ENCODE measurements around the gene SGMS1. TPM values are rescaled to one million over a fixed set of nuclear protein-coding genes. Genes with fewer than 3 reads are reported as not detected.

The SGMS1 gene
- polyA plus RNA-seq, 1 of the 3 experiments (the other 2 are of a cell fraction), result 6.3 TPM

DNA sequence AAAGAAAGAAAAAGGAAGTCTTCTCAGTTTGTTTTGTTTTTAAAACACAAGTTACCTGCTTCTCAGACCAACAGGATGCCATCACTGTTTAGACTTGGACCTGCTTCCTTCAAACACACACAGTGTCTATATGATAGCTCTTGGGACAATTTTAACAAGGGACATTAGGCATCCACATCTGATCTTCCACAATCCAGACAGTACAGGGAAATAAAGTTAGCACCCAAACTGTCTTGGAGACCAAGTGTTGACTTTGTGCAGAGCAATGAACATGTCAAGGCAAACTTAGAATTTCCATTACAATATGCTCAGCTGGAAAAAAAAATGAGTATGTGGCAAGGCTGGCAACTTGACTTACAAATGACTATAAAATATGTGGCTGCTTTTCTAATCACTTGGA, 80.9 kb downstream of the SGMS1 start:
- ChIA-PET CTCF (interaction anchor here (1.0 to 1.6 kb wide), 2 partner anchors 13 to 14 kb away, joined by 3 to 5 read pairs; no protein-coding TSS in a partner anchor), POLR2A (no interaction called here)
- no peak for DNase-seq
- Histone ChIP-seq H3K27me3 (ENCODE audit: insufficient read depth) (no peaks in the 10 kb centered on the region), H3K36me3 (replicated peaks in 1 of 2; ENCODE audit: control insufficient read depth in 1 of 2, insufficient read depth in 2 of 2, low read length in 1 of 2) (no peaks in the 10 kb centered on the region), H3K4me1 (ENCODE audit: control insufficient read depth in 1 of 2, insufficient read depth in 2 of 2, low read depth in 1 of 2, low read length in 1 of 2) (no peaks in the 10 kb centered on the region), H3F3A (replicated peaks; ENCODE audit: insufficient read depth) (no peaks in the 10 kb centered on the region), H4K20me1 (ENCODE audit: insufficient read depth) (no peaks in the 10 kb centered on the region), H2AFZ (ENCODE audit: low read depth) (no peak overlapping the region), H3K27ac (ENCODE audit: low read depth in 2 of 2, low read length in 1 of 2) (no peak overlapping the region), H3K9me2 (no peaks in the 10 kb centered on the region), H3K4me3 (ENCODE audit: low read depth in 2 of 2, low read length in 1 of 2) (no peak overlapping the region), H3K79me2 (ENCODE audit: insufficient read depth) (peaks cover 4% of the 10 kb centered on the region; the same call in 1 of the 2 replicates), H3K9ac (no peak overlapping the region), H3K9me3 (no peaks in the 10 kb centered on the region), H3K4me2 (no peak overlapping the region)
- TF ChIP-seq, protein P1, sequence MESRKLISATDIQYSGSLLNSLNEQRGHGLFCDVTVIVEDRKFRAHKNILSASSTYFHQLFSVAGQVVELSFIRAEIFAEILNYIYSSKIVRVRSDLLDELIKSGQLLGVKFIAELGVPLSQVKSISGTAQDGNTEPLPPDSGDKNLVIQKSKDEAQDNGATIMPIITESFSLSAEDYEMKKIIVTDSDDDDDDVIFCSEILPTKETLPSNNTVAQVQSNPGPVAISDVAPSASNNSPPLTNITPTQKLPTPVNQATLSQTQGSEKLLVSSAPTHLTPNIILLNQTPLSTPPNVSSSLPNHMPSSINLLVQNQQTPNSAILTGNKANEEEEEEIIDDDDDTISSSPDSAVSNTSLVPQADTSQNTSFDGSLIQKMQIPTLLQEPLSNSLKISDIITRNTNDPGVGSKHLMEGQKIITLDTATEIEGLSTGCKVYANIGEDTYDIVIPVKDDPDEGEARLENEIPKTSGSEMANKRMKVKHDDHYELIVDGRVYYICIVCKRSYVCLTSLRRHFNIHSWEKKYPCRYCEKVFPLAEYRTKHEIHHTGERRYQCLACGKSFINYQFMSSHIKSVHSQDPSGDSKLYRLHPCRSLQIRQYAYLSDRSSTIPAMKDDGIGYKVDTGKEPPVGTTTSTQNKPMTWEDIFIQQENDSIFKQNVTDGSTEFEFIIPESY (IDR thresholded peaks at IDR 0.05; ENCODE audit: borderline replicate concordance, low read depth), result no peak
- TF ChIP-seq EZH2phosphoT487 (IDR thresholded peaks at IDR 0.05; ENCODE audit: borderline replicate concordance, low read depth), result no peak
- TF ChIP-seq, protein P2, sequence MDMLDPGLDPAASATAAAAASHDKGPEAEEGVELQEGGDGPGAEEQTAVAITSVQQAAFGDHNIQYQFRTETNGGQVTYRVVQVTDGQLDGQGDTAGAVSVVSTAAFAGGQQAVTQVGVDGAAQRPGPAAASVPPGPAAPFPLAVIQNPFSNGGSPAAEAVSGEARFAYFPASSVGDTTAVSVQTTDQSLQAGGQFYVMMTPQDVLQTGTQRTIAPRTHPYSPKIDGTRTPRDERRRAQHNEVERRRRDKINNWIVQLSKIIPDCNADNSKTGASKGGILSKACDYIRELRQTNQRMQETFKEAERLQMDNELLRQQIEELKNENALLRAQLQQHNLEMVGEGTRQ (IDR thresholded peaks at IDR 0.05; ENCODE audit: borderline replicate concordance, low read depth, low read length), result no peak
- no peak for TF ChIP-seq ELF1 (IDR thresholded peaks at IDR 0.05)
- TF ChIP-seq GATA2 (CRISPR knock-in tag; IDR thresholded peaks at IDR 0.05), result no peak
- TF ChIP-seq, protein P3, sequence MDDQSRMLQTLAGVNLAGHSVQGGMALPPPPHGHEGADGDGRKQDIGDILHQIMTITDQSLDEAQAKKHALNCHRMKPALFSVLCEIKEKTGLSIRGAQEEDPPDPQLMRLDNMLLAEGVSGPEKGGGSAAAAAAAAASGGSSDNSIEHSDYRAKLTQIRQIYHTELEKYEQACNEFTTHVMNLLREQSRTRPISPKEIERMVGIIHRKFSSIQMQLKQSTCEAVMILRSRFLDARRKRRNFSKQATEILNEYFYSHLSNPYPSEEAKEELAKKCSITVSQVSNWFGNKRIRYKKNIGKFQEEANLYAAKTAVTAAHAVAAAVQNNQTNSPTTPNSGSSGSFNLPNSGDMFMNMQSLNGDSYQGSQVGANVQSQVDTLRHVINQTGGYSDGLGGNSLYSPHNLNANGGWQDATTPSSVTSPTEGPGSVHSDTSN (IDR thresholded peaks at IDR 0.05), result no peak
- no peak for TF ChIP-seq FOSL2 (IDR thresholded peaks at IDR 0.05; ENCODE audit: borderline replicate concordance, low read depth)
- TF ChIP-seq SIN3A (IDR thresholded peaks at IDR 0.05; ENCODE audit: borderline replicate concordance, low read depth, low read length), result no peak
- no peak for TF ChIP-seq MEF2A (IDR thresholded peaks at IDR 0.05; ENCODE audit: borderline replicate concordance, low read depth)
- TF ChIP-seq, protein P4, sequence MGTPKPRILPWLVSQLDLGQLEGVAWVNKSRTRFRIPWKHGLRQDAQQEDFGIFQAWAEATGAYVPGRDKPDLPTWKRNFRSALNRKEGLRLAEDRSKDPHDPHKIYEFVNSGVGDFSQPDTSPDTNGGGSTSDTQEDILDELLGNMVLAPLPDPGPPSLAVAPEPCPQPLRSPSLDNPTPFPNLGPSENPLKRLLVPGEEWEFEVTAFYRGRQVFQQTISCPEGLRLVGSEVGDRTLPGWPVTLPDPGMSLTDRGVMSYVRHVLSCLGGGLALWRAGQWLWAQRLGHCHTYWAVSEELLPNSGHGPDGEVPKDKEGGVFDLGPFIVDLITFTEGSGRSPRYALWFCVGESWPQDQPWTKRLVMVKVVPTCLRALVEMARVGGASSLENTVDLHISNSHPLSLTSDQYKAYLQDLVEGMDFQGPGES (IDR thresholded peaks at IDR 0.05; ENCODE audit: low read depth, low read length), result no peak
- TF ChIP-seq, protein P5, sequence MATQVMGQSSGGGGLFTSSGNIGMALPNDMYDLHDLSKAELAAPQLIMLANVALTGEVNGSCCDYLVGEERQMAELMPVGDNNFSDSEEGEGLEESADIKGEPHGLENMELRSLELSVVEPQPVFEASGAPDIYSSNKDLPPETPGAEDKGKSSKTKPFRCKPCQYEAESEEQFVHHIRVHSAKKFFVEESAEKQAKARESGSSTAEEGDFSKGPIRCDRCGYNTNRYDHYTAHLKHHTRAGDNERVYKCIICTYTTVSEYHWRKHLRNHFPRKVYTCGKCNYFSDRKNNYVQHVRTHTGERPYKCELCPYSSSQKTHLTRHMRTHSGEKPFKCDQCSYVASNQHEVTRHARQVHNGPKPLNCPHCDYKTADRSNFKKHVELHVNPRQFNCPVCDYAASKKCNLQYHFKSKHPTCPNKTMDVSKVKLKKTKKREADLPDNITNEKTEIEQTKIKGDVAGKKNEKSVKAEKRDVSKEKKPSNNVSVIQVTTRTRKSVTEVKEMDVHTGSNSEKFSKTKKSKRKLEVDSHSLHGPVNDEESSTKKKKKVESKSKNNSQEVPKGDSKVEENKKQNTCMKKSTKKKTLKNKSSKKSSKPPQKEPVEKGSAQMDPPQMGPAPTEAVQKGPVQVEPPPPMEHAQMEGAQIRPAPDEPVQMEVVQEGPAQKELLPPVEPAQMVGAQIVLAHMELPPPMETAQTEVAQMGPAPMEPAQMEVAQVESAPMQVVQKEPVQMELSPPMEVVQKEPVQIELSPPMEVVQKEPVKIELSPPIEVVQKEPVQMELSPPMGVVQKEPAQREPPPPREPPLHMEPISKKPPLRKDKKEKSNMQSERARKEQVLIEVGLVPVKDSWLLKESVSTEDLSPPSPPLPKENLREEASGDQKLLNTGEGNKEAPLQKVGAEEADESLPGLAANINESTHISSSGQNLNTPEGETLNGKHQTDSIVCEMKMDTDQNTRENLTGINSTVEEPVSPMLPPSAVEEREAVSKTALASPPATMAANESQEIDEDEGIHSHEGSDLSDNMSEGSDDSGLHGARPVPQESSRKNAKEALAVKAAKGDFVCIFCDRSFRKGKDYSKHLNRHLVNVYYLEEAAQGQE (IDR thresholded peaks at IDR 0.05; ENCODE audit: low read depth, low read length), result no peak
- no peak for TF ChIP-seq TEAD4 (IDR thresholded peaks at IDR 0.05; ENCODE audit: borderline replicate concordance, insufficient read depth)
- TF ChIP-seq, protein P6, sequence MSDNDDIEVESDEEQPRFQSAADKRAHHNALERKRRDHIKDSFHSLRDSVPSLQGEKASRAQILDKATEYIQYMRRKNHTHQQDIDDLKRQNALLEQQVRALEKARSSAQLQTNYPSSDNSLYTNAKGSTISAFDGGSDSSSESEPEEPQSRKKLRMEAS (IDR thresholded peaks at IDR 0.05; ENCODE audit: low read depth), result no peak
- TF ChIP-seq RXRA (IDR thresholded peaks at IDR 0.05; ENCODE audit: borderline replicate concordance, low read depth), result no peak
